ENCODE results near the gene SCAI.
"Not testable (repeated sequence)": the region's sequence is repeated elsewhere in the genome, so short reads cannot be mapped to it uniquely, and the experiment has no call there.

SCAI gene

DNA sequence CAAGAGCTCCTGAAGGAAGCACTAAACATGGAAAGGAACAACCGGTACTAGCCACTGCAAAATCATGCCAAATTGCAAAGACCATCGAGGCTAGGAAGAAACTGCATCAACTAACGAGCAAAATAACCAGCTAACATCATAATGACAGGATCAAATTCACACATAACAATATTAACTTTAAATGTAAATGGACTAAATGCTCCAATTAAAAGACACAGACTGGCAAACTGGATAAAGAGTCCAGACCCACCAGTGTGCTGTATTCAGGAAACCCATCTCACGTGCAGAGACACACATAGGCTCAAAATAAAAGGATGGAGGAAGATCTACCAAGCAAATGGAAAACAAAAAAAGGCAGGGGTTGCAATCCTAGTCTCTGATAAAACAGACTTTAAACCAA is 131.3 kb downstream of the SCAI start:
- not testable (repeated sequence) for DNase-seq

- no peak for DNase-seq
Observed at GRCh38 chr9:125008599-125008998, 134.7 kb downstream of the SCAI start.

GRCh38 chr9:125003332-125003731 is 140.0 kb downstream of the SCAI start:
- DNase-seq = no peak

- no peak for DNase-seq
Observed at GRCh38 chr9:124983698-124984097, 159.6 kb downstream of the SCAI start.

DNA sequence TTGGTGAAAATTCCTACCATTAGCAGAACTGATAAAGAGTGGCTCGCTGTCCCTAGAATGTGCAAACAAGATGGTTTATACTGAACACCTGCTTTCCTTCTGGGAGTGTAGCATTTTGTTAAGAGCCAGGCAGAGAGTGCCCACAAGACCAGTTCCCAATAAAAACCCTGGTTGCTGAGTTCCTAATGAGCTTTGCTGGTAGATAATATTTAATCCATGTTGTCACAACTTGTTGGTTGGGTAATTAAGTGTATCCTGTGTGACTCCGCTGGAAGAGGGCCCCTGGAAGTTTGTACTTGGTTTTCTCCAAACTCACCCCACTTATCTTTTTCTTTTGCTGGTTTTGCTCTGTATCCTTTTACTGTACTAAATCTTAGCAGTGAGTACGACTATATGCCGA is 162.9 kb downstream of the SCAI start:
- DNase-seq = no peak

DNA sequence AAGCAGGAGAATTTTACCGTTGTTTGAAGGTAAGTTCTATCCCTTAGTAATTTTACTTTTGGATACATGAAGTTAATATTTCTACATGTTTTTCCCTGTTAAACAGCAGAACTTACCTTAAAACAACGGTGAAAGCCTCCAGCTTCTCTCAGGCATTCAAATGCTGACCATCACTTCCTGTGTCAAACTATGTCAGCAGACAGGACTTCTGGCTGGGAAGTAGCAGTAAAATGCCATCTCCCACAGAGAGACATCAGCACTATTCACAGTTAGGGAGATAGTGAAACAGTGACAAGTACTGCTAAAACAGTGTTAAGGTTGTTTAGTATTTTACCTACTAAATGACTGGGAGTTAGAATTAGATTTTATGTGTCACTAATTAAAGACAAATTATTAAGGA is 168.2 kb downstream of the SCAI start:
- DNase-seq = no peak

- no peak for DNase-seq
Observed at GRCh38 chr9:124973807-124974206, 169.5 kb downstream of the SCAI start.

DNA sequence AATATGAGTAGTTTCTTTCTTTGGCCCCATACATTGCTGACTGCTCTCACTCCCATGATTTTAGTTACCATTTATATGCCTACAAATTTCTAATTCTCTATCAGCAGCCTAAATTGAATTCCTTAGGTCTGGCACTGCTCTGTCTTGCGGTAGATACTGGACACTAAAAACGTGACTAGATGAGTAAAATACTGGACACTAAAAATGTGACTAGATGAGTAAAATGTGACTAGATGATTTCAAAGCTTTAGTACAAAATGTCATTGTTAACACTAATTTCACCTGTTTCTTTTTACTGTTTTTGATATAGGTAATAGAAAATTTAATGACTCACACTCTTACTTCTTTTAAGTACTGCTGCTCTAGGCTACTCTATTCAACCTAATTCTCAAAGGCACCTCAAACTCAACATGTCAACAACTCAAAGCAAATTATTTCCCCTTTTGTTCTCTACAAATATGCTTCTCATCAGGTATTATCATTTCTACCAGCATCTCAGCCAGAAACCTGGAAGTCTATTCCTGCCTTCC is 171.0 kb downstream of the SCAI start:
- no peak for DNase-seq

GRCh38 chr9:124969401-124969800 is 173.9 kb downstream of the SCAI start:
- DNase-seq = no peak

DNA sequence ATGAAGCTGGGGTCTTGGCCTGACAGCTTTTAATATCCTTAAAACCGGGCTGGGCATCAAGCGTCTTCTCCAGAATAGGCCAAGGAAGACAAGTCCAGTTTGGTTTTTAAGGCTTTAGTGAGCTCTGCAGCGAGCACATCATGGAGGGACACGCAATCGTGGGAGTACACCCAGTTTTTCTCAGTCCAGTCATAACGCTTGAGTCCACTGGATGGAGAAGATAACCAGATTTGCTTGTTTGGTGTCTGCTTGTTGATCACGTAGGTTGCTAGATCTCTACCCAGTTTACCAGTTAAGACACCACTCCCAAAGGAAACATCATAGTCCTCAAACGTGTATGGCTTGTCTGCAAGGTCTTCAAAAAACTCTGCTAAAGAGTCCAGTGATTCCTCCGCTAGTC is 175.1 kb downstream of the SCAI start:
- no peak for DNase-seq

GRCh38 chr9:124965775-124966568 is 177.4 kb downstream of the SCAI start:
- not testable (repeated sequence) for DNase-seq

GRCh38 chr9:124964604-124965003 is 178.7 kb downstream of the SCAI start:
- no peak for DNase-seq

DNA sequence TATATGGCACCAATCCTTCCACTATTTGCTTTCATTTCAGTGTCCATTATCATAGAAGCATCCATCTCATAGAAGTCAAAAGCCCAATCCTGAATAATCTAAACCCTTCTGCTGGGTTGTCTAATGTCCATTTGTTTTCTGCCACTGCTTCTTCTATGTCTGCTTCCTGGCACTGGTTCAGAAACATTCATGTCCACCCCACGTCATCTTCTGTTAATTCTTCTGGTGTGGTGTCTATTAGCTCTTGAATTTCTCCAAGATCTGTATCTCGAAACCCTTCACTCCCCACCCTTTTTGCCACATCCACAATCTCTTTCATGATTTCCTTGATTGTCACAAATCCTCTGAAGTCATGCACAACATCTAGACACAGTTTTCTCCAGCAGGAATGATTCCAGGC is 179.3 kb downstream of the SCAI start:
- no peak for DNase-seq

DNA sequence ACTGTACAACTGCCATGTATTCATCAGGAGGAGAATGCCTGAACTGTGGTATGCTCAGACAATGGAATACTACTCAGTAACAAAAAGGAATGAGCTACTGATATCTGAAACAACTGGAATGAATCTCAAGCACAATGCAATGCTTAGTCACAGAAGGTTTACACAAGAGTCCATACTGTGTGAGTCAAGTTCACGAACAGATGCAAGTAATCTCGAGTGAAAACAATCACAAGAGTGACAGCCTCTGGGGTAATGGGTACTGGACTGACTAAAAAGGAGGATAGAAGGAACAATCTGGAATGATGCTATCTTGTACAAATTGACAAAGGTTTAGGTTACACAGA is 182.9 kb downstream of the SCAI start:
- DNase-seq = no peak

- DNase-seq = not testable (repeated sequence)
Observed at GRCh38 chr9:124959671-124960408, 183.5 kb downstream of the SCAI start.

DNA sequence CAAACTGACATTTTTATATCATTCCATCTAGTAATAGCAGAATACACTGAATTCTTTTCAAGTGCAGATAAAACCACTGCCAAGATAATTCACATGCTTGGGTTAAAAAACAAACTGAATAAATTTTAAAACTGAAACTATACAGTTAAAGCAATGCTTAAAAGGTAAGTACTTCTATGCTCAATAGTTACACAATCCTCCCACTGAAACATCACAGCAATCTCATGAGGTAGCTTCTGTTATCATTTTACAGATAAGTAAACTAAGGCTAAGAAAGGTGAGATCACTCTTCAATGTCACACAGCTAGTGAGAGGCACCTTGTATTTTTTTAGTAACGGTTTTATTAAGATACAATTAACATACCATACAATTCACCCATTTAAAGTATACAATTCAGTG is 189.1 kb downstream of the SCAI start:
- no peak for DNase-seq

DNA sequence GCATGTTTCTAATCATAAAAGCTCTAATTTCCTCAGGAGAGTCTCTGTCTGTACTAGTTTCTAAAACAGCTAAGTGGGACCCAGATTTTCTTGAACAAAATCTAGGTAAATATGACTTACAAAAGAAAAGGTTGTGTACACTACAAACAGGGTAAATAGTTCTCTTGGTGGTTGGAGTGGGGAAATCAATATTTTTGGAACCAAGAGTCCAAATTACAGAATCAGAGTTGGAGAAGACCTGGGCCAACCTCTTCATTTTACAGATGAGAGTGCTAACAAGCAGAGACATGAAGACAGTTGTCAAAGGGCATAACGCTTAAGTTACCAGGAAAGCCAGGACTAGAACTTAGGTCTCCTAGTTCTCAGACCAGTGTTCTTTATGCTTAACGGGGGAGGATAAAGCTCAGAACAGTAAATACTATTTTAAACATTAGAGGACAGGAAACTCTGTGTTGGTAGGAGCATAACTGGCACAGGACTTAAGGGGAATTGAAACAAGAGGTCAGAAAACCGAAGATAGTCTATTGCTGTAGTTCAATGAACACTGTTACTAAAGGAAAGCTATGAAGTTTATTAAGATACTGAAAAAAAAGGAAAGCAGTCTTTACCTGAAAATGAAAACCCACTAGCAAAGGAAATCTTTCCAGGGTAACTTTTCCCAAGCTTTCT is 193.1 kb downstream of the SCAI start:
- no peak for DNase-seq

DNA sequence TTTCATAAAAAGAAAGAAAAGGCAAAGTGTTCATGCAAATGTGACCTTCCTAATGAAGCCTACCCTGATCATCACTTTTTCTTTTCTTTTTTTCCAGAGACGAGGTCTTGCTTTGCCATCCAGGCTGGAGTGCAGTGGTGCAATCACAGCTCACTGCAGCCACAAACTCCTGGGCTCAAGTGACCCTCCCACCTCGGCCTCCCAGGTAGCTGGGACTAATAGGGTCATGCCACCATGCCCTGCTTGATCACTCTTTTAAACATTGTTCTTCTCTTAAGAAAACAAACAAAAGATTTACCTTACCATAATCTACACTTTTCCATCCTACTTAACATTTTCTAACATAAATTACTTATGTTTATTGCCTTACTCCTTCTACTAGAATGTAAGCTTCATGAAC is 193.9 kb downstream of the SCAI start:
- DNase-seq = no peak

- DNase-seq = no peak
Observed at GRCh38 chr9:124947727-124948391, 195.5 kb downstream of the SCAI start.

- no peak for DNase-seq
Observed at GRCh38 chr9:124946167-124946566, 197.2 kb downstream of the SCAI start.

DNA sequence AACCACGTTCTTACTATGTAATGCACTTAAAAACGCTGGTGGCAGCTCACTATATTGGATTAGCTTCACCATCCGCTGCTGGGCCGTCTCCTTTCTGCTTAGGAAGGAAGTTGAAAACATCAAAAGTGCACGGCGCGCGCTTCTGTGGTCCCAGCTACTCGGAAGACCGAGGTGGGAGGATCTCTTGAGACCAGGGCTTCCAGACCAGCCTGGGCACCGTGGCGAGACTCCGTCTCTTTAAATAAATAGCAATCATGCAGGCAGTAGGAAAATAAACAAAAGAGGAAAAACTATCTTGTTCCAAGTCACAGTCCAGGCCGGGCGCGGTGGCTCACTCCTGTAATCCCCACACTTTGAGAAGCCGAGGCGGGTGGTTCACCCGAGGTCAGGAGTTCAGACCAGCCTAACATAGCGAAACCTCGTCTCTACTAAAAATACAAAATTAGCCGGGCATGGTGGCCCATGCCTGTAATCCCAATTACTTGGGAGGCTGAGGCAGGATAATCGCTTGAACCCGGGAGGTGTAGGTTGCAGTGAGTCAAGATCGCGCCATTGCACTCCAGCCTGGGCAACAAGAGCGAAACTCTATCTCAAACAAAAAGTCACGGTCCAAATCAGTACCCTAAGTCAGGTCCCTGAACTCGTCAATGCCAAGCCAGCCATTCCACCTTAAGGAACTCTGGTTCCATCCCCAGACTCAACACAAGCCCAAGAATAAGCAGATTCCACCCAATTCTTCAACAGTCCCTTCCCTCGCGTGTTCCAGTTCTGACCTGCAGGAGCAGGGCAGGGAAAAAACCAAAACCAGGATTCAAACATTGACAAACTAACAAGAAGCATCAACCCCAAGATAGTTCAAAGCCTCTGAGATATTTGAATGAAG is 201.4 kb downstream of the SCAI start:
- DNase-seq = peak; percentile 86

Data from activated effector memory CD4-positive, alpha-beta T cell treated with anti-CD3 and anti-CD28 coated beads, Interleukin-2, amount 50 U/mL, for 16 hours (primary cell).